Measurements from ENCODE around the gene MYT1.

MYT1 gene

DNA sequence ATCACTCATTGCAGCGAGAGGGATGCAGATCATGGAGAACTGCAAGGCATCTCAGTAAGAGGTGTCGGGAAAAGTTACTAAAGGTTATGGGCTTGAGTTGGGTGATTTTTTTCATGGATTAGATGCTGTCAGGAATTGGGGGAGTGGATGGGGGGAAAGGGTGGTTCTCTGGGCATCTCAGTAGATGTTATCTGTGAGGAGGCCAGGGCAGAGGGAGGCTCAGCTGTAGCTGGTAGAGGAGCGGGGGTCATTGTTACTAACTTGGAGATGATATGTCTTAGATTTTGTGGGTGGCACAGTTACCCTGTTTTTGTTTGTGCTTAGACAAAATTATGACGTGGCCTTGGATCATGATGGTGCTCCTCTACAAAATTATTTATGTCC lies 88.7 kb downstream of the MYT1 start:
- peaks cover 45% of the 10 kb centered on the region for H3K4me1 Mint-ChIP-seq
- ATAC-seq: no peak
- H3K4me3 Mint-ChIP-seq: no peak overlapping the region
- no peaks in the 10 kb centered on the region for H3K36me3 Mint-ChIP-seq
- H3K27me3 Mint-ChIP-seq: no peaks in the 10 kb centered on the region
- peak overlapping the region; percentile 58 for H3K27ac Mint-ChIP-seq
- no peaks in the 10 kb centered on the region for H3K9me3 Mint-ChIP-seq

GRCh38 chr20:64253443-64253842 lies 89.2 kb downstream of the MYT1 start:
- ATAC-seq: no peak
- no peaks in the 10 kb centered on the region for H3K9me3 Mint-ChIP-seq
- H3K27ac Mint-ChIP-seq: peak overlapping the region; percentile 58
- H3K4me3 Mint-ChIP-seq: no peak overlapping the region
- H3K27me3 Mint-ChIP-seq: no peaks in the 10 kb centered on the region
- H3K36me3 Mint-ChIP-seq: no peaks in the 10 kb centered on the region
- H3K4me1 Mint-ChIP-seq: peaks cover 50% of the 10 kb centered on the region

GRCh38 chr20:64254156-64254555 lies 89.9 kb downstream of the MYT1 start:
- Mint-ChIP-seq H3K27me3 (no peaks in the 10 kb centered on the region), H3K27ac (peak overlapping the region; percentile 99), H3K4me3 (peak overlapping the region; percentile 100), H3K36me3 (peaks cover 6% of the 10 kb centered on the region), H3K9me3 (no peaks in the 10 kb centered on the region), H3K4me1 (peaks cover 57% of the 10 kb centered on the region)
- ATAC-seq: no peak

GRCh38 chr20:64254571-64255360 lies 90.5 kb downstream of the MYT1 start:
- H3K4me3 Mint-ChIP-seq: peak overlapping the region; percentile 100
- no peaks in the 10 kb centered on the region for H3K27me3 Mint-ChIP-seq
- H3K36me3 Mint-ChIP-seq: peaks cover 6% of the 10 kb centered on the region
- ATAC-seq: no peak
- peak overlapping the region; percentile 99 for H3K27ac Mint-ChIP-seq
- no peaks in the 10 kb centered on the region for H3K9me3 Mint-ChIP-seq
- peaks cover 58% of the 10 kb centered on the region for H3K4me1 Mint-ChIP-seq

GRCh38 chr20:64255361-64256281 lies 91.4 kb downstream of the MYT1 start, which contains the start of gene PCMTD2:
Gene PCMTD2 (plus strand): TSS chr20:64255748. CDS start chr20:64259966, 4,218 bp downstream.
- no peaks in the 10 kb centered on the region for H3K9me3 Mint-ChIP-seq
- peaks cover 13% of the 10 kb centered on the region for H3K36me3 Mint-ChIP-seq
- peak; percentile 94 for ATAC-seq
- peak within 1 kb of the TSS; percentile 100 for H3K4me3 Mint-ChIP-seq
- H3K27me3 Mint-ChIP-seq: no peaks in the 10 kb centered on the region
- peak within 1 kb of the TSS; percentile 99 for H3K27ac Mint-ChIP-seq
- H3K4me1 Mint-ChIP-seq: peaks cover 66% of the 10 kb centered on the region

DNA sequence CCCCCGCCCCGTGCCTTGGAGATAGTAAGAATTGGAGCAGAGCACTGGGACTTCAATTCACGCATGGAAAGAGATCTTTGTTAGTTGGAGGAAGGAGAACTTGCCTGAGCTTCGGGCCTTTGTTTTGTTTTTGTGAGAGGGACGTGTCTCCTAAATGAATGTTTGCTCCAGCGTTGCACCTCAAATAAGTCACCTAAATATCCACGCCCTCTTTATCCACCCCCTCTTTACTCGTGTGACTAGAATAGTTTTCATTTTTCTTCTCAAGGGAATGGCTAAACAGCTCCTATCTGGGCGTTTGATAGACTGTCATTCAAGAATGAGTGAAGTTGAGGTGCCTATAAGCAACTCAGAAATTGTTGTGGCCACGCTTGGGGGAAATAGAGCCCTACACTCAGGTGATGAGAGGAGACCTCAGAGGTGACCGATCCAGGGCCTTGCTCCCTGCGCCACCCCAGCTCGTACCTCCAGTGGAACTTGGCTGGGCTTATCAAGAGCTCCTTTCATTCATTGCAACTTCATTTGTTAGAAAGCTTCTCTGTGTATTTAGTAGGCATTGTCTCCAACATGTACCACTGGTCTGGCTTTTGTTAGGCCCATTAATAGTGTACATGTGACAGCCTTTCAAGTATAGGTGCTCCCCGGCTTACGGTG lies 92.2 kb downstream of the MYT1 start:
- H3K9me3 Mint-ChIP-seq: no peaks in the 10 kb centered on the region

DNA sequence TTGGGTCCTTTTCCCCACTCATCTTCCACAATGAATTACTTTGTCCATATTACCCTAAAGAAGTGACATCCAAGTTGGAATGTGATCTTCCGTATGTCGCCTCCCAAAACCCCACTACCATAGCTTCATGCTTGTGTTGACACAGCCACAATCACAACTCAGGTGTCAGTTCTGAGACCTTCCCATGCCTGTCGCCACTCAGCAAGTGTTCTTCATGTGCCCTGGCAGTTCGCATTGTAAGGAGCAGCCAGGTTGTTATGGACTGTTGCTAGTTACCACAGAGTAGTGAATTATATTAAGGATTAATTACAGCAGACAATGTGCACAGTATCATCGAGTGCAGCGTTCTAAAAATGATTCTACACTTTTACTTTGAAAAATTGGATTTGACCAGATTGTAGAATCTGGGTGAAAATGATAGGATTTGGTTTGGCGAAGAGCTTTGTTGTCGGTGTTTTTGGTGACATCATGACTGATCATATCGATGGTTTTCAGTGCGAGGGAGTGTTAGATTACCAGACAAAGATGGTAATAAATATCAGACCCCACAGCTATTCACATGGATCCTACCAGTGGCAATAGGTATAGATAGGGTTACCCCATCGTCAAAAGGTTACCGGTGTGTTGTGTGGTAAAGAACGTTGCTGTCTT lies 93.0 kb downstream of the MYT1 start:
- H3K27ac Mint-ChIP-seq: peak overlapping the region; percentile 99
- peaks cover 24% of the 10 kb centered on the region for H3K36me3 Mint-ChIP-seq
- H3K4me1 Mint-ChIP-seq: peaks cover 75% of the 10 kb centered on the region
- H3K9me3 Mint-ChIP-seq: no peaks in the 10 kb centered on the region
- no peaks in the 10 kb centered on the region for H3K27me3 Mint-ChIP-seq
- no peak for ATAC-seq
- peak overlapping the region; percentile 100 for H3K4me3 Mint-ChIP-seq

More for the DNA sequence above, 92.2 kb downstream of the MYT1 start:
- H3K4me1 Mint-ChIP-seq: peaks cover 74% of the 10 kb centered on the region
- H3K27ac Mint-ChIP-seq: peak overlapping the region; percentile 99
- no peak for ATAC-seq
- peaks cover 21% of the 10 kb centered on the region for H3K36me3 Mint-ChIP-seq
- H3K27me3 Mint-ChIP-seq: no peaks in the 10 kb centered on the region
- peak overlapping the region; percentile 100 for H3K4me3 Mint-ChIP-seq

GRCh38 chr20:64258071-64258823 lies 94.0 kb downstream of the MYT1 start:
- no peaks in the 10 kb centered on the region for H3K27me3 Mint-ChIP-seq
- peaks cover 34% of the 10 kb centered on the region for H3K36me3 Mint-ChIP-seq
- no peak for ATAC-seq
- H3K27ac Mint-ChIP-seq: no peak overlapping the region
- H3K4me3 Mint-ChIP-seq: no peak overlapping the region
- no peaks in the 10 kb centered on the region for H3K9me3 Mint-ChIP-seq
- H3K4me1 Mint-ChIP-seq: peaks cover 75% of the 10 kb centered on the region

GRCh38 chr20:64260239-64260638 lies 96.0 kb downstream of the MYT1 start:
- ATAC-seq: no peak
- H3K4me1 Mint-ChIP-seq: peaks cover 63% of the 10 kb centered on the region
- peaks cover 41% of the 10 kb centered on the region for H3K36me3 Mint-ChIP-seq
- H3K4me3 Mint-ChIP-seq: no peak overlapping the region
- no peaks in the 10 kb centered on the region for H3K9me3 Mint-ChIP-seq
- no peak overlapping the region for H3K27ac Mint-ChIP-seq
- H3K27me3 Mint-ChIP-seq: no peaks in the 10 kb centered on the region

DNA sequence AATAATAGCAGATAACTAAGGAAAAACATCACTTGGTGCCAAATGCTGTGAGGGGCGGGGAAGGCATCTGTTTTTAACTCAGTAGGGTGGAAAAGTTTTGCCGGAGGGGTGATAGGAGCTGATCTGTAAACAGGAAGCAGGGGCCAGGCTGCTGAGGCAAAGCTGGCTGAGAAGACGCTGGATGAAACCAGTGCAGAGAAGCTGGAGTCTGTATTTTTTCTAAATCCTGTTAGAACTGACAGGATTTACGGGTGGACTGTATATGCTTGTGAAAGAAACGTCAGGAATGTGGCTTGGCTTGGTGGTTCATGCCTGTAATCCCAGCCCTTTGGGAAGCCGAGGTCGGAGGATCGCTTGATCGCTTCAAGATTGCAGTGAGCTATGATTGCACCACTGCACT lies 96.9 kb downstream of the MYT1 start:
- H3K27ac Mint-ChIP-seq: no peak overlapping the region
- H3K36me3 Mint-ChIP-seq: peaks cover 48% of the 10 kb centered on the region
- no peak overlapping the region for H3K4me3 Mint-ChIP-seq
- H3K4me1 Mint-ChIP-seq: peaks cover 60% of the 10 kb centered on the region
- H3K9me3 Mint-ChIP-seq: no peaks in the 10 kb centered on the region
- no peaks in the 10 kb centered on the region for H3K27me3 Mint-ChIP-seq
- no peak for ATAC-seq

DNA sequence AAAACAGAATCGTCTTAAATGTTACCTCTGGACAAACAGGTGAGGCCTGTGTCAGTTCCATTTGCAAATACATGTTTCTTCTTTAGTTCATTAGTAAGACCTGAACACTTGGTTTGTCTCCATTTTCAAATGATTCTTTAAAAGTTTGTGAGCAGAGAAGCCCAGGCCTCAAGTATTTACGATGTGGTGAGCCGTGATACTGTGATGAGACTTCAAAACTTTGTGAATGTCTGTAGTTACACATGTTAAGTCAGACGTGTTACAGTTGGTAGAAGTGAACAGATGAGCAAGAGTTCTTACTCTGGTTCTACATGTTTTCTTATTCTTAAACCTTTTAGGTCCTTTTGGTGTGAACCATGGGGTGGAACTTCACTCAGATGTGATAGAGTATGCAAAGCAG lies 99.8 kb downstream of the MYT1 start:
- Mint-ChIP-seq H3K4me1 (peaks cover 31% of the 10 kb centered on the region), H3K4me3 (no peak overlapping the region), H3K9me3 (no peaks in the 10 kb centered on the region), H3K27ac (no peak overlapping the region), H3K27me3 (no peaks in the 10 kb centered on the region), H3K36me3 (peaks cover 53% of the 10 kb centered on the region)
- ATAC-seq: no peak

- Mint-ChIP-seq H3K36me3 (peaks cover 61% of the 10 kb centered on the region), H3K27me3 (no peaks in the 10 kb centered on the region)
These were observed 100.9 kb downstream of the MYT1 start for GRCh38 chr20:64265201-64265600.

GRCh38 chr20:64266988-64267387 lies 102.7 kb downstream of the MYT1 start:
- peaks cover 59% of the 10 kb centered on the region for H3K36me3 Mint-ChIP-seq
- no peak for ATAC-seq
- H3K4me3 Mint-ChIP-seq: no peak overlapping the region
- no peak overlapping the region for H3K27ac Mint-ChIP-seq
- H3K27me3 Mint-ChIP-seq: no peaks in the 10 kb centered on the region
- H3K4me1 Mint-ChIP-seq: peaks cover 31% of the 10 kb centered on the region
- peaks cover 3% of the 10 kb centered on the region for H3K9me3 Mint-ChIP-seq

More at GRCh38 chr20:64265201-64265600, 100.9 kb downstream of the MYT1 start:
- H3K4me1 Mint-ChIP-seq: peaks cover 36% of the 10 kb centered on the region
- H3K4me3 Mint-ChIP-seq: no peak overlapping the region
- no peak overlapping the region for H3K27ac Mint-ChIP-seq
- ATAC-seq: no peak
- peaks cover 2% of the 10 kb centered on the region for H3K9me3 Mint-ChIP-seq

GRCh38 chr20:64268174-64268573 lies 103.9 kb downstream of the MYT1 start:
- Mint-ChIP-seq H3K27ac (no peak overlapping the region), H3K9me3 (peaks cover 3% of the 10 kb centered on the region), H3K27me3 (no peaks in the 10 kb centered on the region), H3K36me3 (peaks cover 55% of the 10 kb centered on the region), H3K4me3 (no peak overlapping the region), H3K4me1 (peaks cover 22% of the 10 kb centered on the region)
- no peak for ATAC-seq

All from stimulated activated memory B cell treated with anti-CD40 and anti-IgM and Interleukin-4, amounts not matched to agents 10 μg/mL and 1 μg/mL and 100 μg/mL, for 72 hours (primary cell).